K562 treated with DMSO at 1 percent for 24 hours (cell line): Measurements from ENCODE around the gene HECTD2. TPM values are rescaled to one million over a fixed set of nuclear protein-coding genes. Genes with fewer than 3 reads are reported as not detected.

Experiments
- total RNA-seq: library from RNA; unstranded; fragments of 300-600 nt; gene quantifications from 2 replicates; pipeline ENCODE4 v1.2.3, GENCODE V29; 2022; ENCODE audit warnings: low read depth; ENCODE audit not compliant: insufficient read depth

The HECTD2 gene
- 1.6 and 2.2 TPM in 2 replicates for total RNA-seq

GRCh38 chr10:91409869-91410637 is at the start of gene HECTD2:
HECTD2 (plus strand) TSS chr10:91410344; CDS start chr10:91410439, 95 bp downstream.

Other genes starting within 250 kb of the HECTD2 start
- 17.4 and 17.6 TPM in 2 replicates for gene PCGF5, start 189.7 kb upstream of the HECTD2 start, total RNA-seq
- 0.32 and 0.41 TPM in 2 replicates for gene PPP1R3C, start 222.7 kb downstream of the HECTD2 start, total RNA-seq